GM18868 (cell line): ENCODE measurements around the gene MSGN1.

ENCODE experiments used
- ATAC-seq: cut with Tn5 transposase; IDR thresholded peaks from one replicate; pipeline ENCODE4 v1.9.1; 2021; ENCODE audit warnings: mild to moderate bottlenecking, moderate library complexity; ENCODE audit not compliant: unreplicated experiment

The MSGN1 gene

DNA sequence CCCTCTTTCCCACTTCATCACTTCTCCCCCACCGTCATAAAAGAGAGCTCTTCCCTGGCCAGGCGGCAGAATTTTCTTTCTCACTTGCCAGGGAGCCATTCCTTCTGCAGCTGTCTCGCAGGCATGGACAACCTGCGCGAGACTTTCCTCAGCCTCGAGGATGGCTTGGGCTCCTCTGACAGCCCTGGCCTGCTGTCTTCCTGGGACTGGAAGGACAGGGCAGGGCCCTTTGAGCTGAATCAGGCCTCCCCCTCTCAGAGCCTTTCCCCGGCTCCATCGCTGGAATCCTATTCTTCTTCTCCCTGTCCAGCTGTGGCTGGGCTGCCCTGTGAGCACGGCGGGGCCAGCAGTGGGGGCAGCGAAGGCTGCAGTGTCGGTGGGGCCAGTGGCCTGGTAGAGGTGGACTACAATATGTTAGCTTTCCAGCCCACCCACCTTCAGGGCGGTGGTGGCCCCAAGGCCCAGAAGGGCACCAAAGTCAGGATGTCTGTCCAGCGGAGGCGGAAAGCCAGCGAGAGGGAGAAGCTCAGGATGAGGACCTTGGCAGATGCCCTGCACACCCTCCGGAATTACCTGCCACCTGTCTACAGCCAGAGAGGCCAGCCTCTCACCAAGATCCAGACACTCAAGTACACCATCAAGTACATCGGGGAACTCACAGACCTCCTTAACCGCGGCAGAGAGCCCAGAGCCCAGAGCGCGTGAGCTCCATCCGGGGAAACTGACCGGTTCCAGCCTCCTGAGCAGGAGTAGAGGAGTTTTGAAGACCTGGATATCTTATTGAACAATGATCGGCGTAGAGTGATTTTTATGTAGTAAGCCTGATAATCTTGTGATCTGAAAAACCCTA, at the start of gene MSGN1:
TSS of gene MSGN1 (plus strand) at position 65 of the 850 bp plus-strand sequence. CDS start at position 124, 59 bp downstream.
- ATAC-seq = no peak

DNA sequence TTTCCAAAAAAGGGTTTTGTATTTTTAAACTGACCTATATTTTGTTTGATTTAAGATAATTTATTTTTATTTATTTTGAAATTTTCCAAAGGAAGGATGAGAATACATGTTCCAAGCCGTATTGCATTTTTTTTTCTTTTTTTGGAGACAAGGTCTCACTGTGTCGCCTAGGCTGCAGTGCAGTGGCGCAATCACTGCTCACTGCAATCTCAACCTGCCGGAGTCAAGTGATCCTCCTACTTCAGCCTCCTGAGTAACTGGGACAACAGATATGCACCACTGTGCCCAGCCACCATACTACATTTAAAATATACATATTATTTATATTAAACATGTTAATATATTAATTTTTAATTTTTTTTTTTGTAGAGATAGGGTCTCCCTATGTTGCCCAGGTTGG, 47.4 kb upstream of the MSGN1 start:
- ATAC-seq = no peak

- ATAC-seq = no peak
Observed at GRCh38 chr2:17771956-17772355, 44.3 kb upstream of the MSGN1 start.

DNA sequence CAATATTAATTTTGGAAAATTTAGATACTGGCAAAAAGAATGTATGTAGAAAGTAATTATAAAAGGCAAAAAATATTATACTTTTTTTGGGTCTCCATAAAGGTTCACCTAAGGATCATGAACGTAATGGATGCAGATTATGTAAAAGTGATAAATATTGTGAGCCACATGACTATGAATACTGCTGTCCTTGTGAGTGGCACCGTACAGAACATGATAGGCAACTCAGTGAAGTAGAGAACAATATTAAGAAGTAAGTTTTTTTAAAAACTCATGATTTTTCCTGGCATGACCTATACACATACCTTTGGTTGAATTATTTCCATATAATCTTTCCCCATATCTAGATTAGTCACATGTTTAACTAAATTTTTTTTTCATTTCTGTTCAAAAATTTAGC, 43.7 kb upstream of the MSGN1 start:
- ATAC-seq = no peak

GRCh38 chr2:17780546-17780945, 35.7 kb upstream of the MSGN1 start:
- ATAC-seq = no peak

GRCh38 chr2:17781482-17781881, 34.8 kb upstream of the MSGN1 start:
- no peak for ATAC-seq

GRCh38 chr2:17786727-17787126, 29.5 kb upstream of the MSGN1 start:
- ATAC-seq = no peak

- no peak for ATAC-seq
Observed at GRCh38 chr2:17788773-17789172, 27.5 kb upstream of the MSGN1 start.

GRCh38 chr2:17790536-17790935, 25.7 kb upstream of the MSGN1 start:
- ATAC-seq = no peak

GRCh38 chr2:17791121-17791816, 25.0 kb upstream of the MSGN1 start:
- ATAC-seq = no peak

DNA sequence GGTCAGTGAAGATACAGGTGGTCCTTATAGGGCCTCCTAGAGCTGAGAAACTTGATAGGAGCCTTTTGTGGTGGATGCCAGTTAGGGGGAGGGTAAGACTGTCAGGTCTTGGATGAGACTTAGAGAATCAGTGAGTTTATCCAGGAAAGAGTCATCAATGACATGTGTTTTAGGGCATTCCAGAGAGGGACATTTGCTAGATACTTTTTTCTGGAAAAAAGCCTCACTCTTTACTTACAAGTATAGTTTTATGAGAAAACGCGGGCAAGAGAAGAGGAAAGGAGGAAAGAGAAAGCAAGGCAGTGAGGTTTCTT, 24.5 kb upstream of the MSGN1 start:
- ATAC-seq = no peak

DNA sequence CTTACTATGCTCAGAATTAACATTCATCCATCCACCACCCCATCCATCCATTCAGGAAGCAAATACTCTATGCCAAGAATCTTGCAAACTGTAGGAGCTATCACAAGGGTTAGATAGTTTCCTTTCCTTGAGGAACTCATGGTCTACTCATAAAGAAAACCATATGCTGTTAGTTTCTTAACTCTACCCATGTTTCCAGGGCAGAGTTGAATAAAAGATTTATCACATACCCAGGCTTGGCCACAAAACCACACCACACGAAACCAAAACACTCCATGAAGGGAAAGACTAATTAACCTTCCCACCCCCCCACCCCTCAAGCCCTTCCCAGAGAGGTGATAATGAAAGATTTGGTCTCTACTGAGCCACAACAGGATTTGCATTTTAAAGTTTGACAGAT, 23.7 kb upstream of the MSGN1 start:
- peak; percentile 35 for ATAC-seq

GRCh38 chr2:17793296-17793695, 23.0 kb upstream of the MSGN1 start:
- peak; percentile 29 for ATAC-seq

DNA sequence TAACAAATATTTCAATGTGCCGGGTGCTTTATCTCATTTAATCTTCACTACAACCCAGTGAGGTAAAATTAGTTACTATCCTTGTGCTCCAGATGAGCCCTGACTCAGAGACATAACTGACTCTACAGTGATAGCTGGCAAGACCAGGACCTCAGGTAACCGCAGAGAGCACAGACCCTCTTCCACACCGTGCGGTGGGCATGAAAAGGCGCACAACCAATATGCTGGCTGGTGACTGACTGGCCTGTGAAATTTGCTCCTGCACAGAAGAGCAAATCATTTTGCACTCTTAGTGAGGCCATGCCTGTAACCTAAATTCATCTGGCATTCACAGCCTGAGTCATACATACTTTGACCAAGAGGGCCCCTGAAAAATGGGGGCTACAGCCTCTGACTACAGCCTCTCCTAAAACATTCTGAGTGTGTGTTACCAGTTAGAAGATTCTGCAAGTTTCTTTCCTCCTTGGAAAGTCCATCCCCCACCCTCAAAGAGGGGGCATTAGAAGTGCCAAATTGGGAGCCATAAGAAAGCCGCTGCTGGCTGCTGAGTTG, 22.4 kb upstream of the MSGN1 start:
- peak; percentile 27 for ATAC-seq

- ATAC-seq = no peak
Observed at GRCh38 chr2:17795309-17795708, 21.0 kb upstream of the MSGN1 start.

GRCh38 chr2:17798338-17798737, 17.9 kb upstream of the MSGN1 start:
- ATAC-seq = no peak

- peak; percentile 31 for ATAC-seq
Observed at GRCh38 chr2:17799301-17800120, 16.7 kb upstream of the MSGN1 start.

DNA sequence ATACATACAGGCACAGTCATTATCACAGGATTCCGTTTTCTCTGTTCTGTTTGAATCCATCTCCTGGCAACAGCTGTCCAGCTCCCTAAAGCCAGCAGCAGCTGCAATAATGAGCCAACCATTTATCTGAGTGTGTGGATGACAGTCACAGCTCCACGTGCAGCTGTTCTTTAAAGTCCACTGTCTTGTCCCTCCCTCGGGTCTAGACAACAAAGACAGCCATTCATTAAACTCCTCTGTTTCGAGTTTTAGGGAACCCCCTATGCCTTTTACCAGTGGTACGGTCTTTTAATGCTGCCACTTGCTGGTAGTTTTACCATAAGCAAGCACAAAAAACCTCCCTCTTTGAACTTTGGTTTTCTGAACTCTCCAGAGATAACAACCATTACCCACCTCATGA, 16.0 kb upstream of the MSGN1 start:
- no peak for ATAC-seq

- no peak for ATAC-seq
Observed at GRCh38 chr2:17800693-17801458, 15.4 kb upstream of the MSGN1 start.

- no peak for ATAC-seq
Observed at GRCh38 chr2:17803497-17803896, 12.8 kb upstream of the MSGN1 start.

DNA sequence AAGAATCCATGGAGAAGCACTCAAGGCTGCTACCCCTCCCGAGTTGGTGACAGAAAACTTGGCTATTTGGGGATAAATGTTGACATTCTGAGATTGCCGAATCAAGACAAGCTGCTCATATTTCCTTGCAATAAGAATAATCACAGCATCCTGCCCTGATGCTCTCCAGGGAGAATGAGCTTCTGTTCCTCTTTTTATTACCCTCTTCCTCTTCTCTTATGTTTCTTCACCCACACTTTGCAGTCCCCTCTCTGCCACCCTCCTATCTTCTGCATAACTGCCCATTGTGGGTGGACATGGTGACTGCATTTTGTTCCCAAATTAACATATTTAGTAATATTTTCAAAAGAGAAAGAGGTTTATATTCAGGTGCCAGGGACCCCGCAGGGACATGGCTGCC, 11.9 kb upstream of the MSGN1 start:
- peak; percentile 71 for ATAC-seq
